Kidney epithelial cell (primary cell): Measurements from ENCODE around the gene FOXP1. TPM values are rescaled to one million over a fixed set of nuclear protein-coding genes. Genes with fewer than 3 reads are reported as not detected.

Source experiments
- DNase-seq: peaks from one replicate; pipeline ENCODE4 v3.0.0-alpha.2; 2010; ENCODE audit warnings: low read depth
- H3K27me3 ChIP-seq: 2 replicates; pipeline ENCODE4 v1.6.0; 2011; ENCODE audit warnings: low read length; ENCODE audit not compliant: control insufficient read depth, insufficient read depth
- H3K36me3 ChIP-seq: 2 replicates; pipeline ENCODE4 v1.5.1; 2011; ENCODE audit warnings: low read length; ENCODE audit not compliant: control insufficient read depth, insufficient read depth
- H3K4me3 ChIP-seq: 2 replicates; pipeline ENCODE4 v1.5.1; 2011; ENCODE audit warnings: low read depth, mild to moderate bottlenecking, control low read depth, low read length
- CTCF ChIP-seq: IDR thresholded peaks from 2 replicates; pipeline ENCODE4 v1.5.1; 2011; ENCODE audit warnings: mild to moderate bottlenecking, moderate library complexity, low read length, control low read depth, inconsistent platforms; ENCODE audit not compliant: insufficient read depth, poor library complexity, severe bottlenecking
- total RNA-seq: library from RNA; depleted of rRNA; stranded (reverse); fragments of >200 nt; gene quantifications from 2 replicates; pipeline ENCODE4 v1.2.3, GENCODE V29; 2015

FOXP1 gene
- total RNA-seq, 1 donor from 2014 or later: 75.0 TPM

DNA sequence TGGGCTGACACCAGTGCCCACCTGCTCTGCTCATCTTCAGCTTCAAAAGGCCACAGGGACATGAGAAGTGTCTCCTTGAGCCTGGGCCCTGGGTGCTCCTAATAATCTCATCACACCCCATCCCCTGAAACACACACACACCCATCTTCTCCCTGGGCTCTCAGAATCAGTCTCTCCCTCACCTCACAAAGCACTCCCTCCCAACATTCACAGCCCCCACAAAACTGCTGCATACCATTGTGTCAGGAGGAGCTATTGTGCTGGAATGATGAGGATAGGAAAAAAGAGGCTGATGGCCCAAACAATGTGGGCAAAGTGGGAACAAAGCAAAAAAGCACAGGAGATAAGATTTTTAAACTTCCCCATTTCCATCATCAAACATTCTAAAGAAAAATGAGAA, 16.8 kb downstream of the FOXP1 start:
- no peak for DNase-seq
- Histone ChIP-seq H3K36me3 (peaks cover 1% of the 10 kb centered on the region), H3K4me3 (no peak overlapping the region), H3K27me3 (no peaks in the 10 kb centered on the region)
- no peak for TF ChIP-seq CTCF

DNA sequence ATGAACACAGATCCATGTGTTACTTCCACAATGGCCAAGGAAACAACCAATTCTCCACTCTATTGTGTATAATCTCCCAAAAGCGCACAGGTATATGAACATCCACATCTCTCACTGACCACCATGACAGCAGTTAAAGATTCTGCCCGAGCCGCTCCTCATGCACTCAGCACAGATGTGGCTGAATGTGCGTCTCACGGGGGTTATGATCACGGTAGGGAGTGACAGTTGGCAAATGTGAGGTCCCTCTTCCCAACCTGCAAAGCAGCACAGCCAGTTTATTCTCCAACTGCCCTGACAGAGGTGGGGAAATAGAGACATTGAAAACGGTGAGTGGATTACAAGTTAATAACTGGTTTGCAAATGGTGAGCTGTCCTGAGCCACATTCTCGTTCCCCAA, 17.6 kb downstream of the FOXP1 start:
- Histone ChIP-seq H3K36me3 (peaks cover 1% of the 10 kb centered on the region), H3K27me3 (no peaks in the 10 kb centered on the region), H3K4me3 (no peak overlapping the region)
- TF ChIP-seq CTCF: no peak
- no peak for DNase-seq

- Histone ChIP-seq H3K4me3 (no peak overlapping the region), H3K27me3 (no peaks in the 10 kb centered on the region), H3K36me3 (no peaks in the 10 kb centered on the region)
- DNase-seq: no peak
- TF ChIP-seq CTCF: no peak
Observed at GRCh38 chr3:71565316-71565715, 18.2 kb downstream of the FOXP1 start.

DNA sequence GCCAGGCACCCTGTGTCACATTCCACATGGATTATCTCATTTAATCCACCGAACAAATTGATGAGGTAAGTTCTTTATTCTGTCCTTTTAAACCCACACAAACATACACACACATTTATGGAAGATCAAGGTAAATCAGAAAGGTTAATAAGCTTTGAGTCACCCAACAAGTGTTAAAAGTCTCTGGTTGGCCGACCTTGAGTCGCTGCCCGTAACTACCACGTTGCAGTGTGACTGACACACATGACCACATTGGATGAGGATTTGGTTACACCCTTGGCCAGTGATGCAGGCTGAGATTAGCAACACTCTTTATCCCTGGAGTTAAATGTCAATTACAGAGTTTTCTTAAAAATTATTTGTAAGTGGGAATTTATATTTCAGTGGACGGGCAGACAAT, 19.2 kb downstream of the FOXP1 start:
- Histone ChIP-seq H3K4me3 (no peak overlapping the region), H3K36me3 (no peaks in the 10 kb centered on the region), H3K27me3 (no peaks in the 10 kb centered on the region)
- no peak for TF ChIP-seq CTCF
- no peak for DNase-seq

- H3K4me3 ChIP-seq: no peak overlapping the region
- no peak for DNase-seq
- H3K36me3 ChIP-seq: no peaks in the 10 kb centered on the region
Observed at GRCh38 chr3:71563827-71564226, 19.7 kb downstream of the FOXP1 start.

More at GRCh38 chr3:71563827-71564226, 19.7 kb downstream of the FOXP1 start:
- TF ChIP-seq CTCF: no peak
- H3K27me3 ChIP-seq: no peaks in the 10 kb centered on the region
